Skin of body (tissue), 2 donors: Measurements from ENCODE around the gene ASTN1. TPM values are rescaled to one million over a fixed set of nuclear protein-coding genes. Genes with fewer than 3 reads are reported as not detected.

Experiments used
- DNase-seq: peaks from one replicate; lab custom pipeline; 2025; lab: John Stamatoyannopoulos, UW
- total RNA-seq: library from RNA; depleted of rRNA; stranded (reverse); fragments of >200 nt; gene quantifications from one replicate; pipeline ENCODE4 v1.2.3, GENCODE V29; 2014

The ASTN1 gene
- total RNA-seq, 1 donor from 2014 or later, result 2.4 TPM

DNA sequence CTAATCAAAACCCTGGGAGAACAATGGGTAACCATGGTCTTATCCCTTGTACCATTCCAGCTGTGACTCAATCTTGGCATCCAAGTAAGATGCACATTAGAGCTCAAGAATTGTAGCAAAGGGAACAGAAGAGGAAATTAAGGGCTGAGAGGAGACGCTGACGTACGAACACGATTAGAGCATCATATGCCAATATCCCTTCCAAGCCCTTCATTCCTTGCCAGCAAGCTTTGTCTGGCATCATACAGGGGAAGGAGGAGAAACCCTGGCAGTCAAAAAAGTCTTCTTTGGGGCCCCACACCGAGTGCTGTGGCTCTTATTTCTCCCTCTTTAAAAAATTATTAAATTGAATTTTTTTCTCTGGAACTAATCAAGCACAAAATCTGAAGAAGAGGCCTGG is 120.9 kb downstream of the ASTN1 start:
- DNase-seq, result no peak

DNA sequence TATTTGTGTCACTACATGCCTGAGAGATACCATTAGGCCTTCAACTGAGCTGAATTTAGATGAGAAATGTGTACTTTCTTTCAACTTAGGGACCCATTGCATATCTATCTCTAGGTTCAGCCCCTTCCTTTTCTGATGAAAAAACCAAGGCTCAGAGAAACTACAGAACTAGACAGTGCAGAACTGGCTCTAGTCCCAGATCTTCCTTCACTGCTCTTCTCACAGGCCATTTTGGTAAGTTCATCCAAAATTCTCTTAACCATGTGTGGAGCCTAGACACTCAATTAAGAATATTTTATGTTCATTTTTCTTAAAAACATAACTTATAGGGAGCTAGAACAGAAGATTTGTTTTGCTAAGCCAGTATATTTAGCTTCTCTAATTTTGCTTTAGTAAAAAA is 128.9 kb downstream of the ASTN1 start:
- DNase-seq, result no peak

DNA sequence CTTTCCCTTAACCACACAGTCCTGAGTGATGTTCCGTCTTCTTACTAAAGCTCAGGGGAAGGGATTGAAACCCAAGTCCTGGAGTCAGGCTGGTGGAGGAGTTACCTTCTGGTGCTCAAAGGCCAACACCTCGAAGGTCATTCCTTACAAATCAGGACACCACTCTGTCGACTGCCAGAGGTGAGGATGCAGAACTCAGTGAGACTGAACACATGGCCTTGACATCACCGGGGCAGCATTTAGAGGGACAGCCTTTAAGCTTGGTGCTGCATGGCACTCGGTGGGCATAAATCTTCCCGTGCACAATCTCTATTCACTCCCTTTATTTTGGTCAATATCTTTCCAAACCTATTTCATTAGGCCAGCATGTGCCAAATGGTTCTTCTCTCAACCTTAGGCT is 130.9 kb downstream of the ASTN1 start:
- DNase-seq, result no peak

DNA sequence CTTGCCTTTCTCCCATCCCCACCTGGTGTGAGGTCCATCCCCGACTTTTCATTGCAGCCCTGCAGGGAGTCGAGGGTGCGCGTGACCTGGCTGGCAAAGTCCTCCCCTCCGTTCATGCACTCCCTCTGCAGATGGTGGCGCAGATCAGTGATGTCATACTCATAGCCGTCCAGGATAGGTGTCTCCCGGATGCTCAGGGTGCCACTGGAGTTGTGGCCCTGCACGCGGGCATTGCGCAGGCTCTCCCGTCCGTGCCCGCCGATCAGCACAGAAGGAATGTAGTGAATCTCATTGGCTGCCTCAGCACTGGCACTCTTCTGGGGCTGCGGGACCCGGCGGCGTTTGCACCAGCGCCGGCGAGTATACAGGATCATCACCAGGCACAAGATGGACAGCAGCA is 132.1 kb downstream of the ASTN1 start:
- no peak for DNase-seq

DNA sequence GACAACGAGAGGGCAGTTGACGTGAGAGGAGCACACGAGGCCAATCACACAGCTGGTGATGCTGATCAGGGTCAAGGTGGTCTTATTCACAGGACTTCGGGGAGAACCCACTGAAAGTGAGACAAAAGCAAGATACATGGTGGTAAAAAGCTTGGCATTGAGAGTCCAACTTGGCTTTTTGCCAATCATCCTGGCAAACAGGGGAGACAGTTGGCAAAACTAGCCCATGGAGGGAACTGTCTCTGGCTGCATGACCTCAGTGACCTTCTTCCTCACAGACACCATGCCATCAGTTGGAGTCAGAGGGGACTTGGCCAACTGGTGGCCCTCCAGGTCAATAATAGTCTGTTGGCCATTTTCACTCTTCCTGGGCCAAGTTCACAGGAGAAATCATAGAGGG is 139.9 kb downstream of the ASTN1 start:
- no peak for DNase-seq

DNA sequence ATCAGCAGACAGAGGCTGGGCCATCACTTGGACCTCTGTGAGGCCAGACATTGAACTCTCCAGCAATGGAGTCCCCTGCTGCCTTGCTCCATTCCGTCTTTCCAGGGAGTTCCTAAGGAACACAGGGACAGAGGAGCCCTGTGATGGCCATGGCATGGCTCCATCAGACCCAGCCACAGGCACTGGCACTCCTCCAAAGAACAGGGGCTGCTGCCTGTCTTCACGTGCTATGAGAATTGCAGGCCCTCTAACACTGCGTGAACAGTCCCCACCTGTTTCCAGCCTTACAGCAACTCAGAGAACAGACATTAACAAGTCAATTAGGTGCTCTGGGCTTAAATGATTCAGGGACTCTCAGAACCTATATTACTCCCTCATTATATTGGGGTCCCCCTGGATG is 140.8 kb downstream of the ASTN1 start:
- DNase-seq, result no peak

DNA sequence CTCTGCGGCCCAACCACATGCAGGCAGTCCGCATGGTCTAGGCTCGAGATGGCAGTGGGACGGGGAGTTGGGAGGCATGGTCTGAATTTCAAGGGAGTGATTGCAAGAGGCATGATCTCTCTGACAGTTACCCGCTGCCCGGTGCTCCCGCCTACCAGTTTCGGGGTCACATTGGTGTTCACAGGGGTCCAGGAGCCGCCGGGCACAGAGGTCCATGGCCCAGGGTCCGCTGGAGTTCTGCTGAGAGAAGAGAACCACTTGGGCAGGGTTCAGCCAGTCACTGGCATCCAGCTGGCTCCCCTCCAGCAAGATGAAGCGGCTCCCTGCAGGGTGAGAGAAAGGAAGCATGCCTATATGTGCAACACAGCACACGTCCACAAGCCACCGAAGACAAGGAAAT is 141.3 kb downstream of the ASTN1 start:
- no peak for DNase-seq

DNA sequence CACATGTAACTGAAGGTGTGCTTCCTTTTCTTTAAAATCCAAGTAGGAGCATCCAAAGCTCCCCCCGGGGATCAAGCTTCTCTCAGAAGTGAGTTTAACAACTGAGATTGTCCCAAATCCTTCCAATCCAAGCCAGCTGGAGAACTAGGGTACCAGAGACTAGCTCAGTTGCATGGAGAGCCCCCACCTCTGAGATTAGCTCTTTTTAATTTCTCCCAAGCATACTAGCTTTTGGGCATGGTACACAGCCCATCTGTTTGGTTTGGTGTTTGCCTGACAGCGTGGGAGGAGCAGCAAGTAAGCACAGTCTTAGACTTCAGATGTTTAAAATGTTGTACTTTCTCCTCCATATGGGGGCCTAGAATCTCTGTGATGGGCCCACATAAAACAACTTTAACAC is 142.8 kb downstream of the ASTN1 start:
- no peak for DNase-seq

DNA sequence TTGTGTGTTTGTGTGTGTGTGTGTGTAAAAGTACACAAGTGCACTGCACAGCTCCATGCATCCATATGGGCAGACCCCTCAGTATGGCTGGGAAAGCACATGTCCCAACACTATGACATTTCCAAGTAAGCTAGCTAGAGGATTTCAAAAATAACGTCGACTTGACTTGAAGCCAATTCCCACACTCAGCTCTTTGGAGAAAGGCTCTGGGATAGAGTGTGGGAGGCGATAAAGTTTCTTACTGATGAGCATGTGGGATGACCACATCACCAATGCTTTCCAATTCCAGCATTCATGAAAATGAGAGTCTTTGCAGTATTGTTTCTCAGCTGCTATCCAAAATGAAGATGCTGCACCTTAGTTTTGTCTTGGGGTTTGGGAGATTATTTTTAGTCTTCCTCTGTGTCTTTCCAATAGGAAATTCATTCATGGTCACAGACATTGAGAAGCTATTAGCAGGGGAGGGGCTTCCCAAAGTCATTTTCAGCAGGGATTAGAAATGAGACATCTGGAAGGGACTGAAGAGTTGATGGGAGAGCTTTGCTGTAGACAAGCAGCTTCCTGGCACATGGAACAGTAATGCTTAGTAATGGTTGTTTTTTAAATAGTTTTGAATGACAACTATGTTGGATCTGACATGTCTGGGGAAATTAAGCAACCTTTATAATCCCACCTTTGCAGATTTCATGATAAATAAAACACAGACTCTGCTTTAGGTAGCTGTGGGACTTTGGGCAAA is 143.5 kb downstream of the ASTN1 start:
- DNase-seq, result peak; percentile 76

DNA sequence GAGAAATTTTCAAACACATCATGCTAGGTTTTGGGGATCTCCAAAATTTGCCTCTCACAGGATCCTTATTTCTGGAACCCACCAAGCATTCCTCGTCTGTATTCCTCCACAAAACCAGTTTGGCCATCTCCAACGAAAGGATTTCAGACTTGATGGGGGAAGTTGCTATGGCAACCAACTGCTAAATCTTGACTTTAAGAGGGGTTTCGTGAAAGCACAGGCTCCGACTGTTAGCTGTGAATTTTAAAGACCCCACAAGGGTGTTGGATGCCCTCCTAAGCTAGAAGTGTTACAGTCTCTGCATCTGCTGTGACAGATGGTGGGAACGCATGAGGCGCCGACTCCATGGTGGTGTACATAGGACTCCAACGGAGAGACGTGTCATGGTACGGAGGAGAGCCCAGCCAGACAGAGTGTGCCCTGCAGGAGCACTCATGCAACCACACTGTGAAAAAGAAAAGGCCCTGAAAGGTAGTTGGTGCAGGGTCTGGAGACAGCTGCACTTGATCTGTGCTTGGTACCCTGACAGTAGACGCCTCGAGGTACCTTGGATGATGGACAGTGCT is 147.1 kb downstream of the ASTN1 start:
- DNase-seq, result no peak

DNA sequence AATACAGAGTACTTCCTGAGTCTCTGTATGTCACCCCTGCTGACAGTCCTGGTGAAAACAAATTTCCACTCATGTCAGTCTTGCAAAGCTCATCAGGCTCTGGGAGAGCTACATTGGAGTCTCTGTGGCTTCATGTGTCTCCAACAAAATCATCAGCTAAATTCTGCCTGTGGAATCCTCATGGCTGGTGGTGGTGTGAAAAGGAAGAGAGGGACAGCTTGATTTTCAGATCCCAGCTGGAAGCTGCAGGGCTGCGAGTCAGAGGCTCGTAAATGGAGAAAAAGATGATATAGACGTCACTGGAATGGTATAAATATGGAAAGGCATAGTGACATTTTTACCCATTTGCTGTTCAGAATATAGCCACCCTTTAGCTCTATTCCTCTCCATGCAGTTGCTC is 150.2 kb downstream of the ASTN1 start:
- no peak for DNase-seq

DNA sequence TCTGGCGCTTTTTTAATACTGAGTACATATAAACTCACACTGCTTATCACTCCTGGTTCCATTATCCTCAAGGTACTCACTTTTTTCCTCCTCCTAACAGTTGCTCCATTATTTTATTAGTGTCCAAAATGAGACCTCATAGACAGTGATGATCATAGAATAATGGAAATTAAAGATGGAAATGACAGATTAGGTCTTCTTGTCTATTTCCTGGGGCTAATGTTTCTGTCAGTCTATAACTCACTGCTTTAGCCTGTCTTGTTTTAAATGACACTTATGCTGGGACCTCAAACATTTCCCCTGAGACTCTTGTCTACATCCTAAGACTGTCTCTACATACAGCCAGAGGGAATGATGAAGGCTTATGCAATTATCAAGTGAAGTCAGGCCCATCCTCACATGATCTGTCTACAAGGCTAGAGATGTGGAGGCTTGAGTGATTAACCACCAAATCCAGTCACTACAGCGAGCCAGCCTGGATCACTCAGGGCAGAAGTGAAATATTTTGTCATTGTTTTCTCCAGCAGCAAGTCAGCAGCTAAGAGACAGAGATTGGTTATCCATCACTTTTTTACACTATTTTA is 152.1 kb downstream of the ASTN1 start:
- no peak for DNase-seq

DNA sequence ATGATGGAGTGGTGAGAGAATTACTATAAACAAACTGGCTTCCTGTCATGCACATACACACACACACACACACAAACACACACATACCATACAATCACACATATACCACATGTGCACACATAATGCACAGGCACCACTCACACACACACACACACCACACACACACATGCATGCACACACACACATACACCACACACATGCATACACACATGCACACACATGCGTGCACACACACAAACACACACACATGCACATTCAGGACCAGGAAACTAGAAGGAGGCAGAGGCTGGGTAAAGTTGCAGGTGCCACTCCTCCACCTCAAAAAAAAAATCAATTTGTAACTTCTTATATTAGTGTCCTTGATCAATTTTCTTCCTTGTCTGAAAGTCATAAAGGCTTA is 153.0 kb downstream of the ASTN1 start:
- no peak for DNase-seq

DNA sequence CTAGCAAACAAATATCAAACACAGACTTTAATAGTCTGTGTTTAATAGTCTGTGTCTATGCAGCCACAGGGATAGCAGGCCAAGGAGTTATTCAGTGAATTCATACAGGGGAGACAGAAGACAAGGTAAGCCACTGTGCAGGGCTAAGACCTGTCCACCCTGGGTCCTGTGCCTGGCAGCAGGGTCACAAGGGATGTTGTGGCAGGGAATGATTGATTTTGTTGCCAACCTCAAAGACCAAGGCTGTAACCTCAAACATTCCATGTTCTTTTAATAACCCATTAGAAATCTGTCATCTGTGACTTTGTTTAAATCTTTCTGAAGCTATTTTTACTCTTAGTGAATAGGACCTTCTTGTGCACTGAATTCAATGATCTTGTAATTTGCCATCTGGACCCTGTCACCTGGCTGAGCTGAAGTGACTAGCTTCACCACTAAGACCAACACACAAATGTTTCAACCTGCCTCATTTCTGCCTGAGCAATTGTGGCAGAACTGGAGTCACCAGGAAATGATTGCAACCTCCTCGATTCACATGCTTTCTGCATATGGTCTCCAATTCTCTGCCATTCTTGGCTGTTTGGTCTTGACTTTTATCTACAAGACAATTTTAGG is 154.2 kb downstream of the ASTN1 start:
- no peak for DNase-seq

DNA sequence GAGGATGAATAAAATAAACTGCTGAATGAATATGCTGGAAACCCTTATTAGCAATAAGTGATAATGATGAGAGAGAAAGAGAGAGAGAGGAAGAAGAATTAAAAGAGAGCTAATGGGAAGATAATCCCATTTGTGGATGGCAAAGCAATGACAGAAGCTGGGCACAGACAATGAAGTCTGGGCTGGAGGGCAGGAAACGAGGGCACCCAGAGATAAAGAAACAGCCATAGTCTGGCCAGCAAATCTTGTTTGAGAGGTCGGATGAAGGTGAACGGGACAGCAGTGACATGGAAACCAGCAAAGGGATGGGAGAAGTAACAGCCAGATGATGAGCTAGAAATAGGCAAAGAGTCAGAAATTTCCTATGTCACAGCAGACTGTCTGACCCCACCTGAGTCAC is 155.9 kb downstream of the ASTN1 start:
- no peak for DNase-seq

DNA sequence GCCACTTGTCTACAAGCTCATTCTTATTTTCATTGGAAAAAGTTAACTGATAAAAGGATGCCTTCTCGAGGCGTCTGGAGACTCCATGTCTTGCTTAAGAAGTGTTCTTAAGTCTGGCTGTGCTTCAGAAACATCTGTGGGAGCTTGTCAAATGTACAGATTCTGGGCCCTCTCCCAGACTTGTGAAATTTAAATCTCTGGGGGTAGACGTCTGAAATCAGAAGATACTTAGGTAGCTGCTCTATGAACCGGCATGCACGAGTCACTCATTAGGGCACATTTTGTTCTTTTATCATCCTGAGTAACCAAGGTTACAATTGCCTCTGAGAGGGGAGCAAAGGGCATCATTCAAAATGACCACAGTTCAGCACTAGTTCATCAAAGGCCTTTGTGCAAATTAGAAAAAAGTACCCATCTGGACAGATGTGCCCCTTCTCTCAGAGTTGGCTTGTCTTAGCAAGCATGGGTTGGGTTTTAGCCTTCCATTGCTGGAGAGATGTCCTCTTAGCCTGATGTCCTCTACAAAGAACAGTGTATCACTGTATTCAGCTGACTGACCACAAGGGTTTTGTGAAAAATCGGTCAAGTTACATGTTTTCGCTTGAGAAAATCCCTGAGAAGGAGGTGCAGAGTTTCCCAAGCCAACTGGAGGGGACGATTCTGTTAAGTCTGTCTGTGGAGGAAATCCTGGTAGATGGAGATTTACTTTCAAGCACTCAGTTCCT is 156.9 kb downstream of the ASTN1 start:
- DNase-seq, result no peak

DNA sequence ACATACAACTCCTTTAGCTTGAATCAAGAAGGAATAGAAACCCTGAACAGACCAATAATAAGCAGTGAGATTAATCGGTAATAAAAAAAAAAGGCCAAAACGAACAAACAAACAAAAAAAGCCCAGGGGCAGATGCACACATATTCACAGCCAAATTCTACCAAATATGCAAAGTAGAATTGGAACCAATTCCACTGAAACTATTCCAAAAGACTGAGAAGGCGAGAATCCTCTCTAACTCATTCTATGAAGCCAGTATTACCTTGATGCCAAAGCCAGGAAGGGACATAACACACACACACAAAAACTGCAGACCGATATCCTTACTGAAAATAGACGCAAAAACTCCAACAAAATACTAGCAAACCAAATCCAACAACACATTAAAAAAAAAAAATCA is 161.6 kb downstream of the ASTN1 start:
- DNase-seq, result no peak

DNA sequence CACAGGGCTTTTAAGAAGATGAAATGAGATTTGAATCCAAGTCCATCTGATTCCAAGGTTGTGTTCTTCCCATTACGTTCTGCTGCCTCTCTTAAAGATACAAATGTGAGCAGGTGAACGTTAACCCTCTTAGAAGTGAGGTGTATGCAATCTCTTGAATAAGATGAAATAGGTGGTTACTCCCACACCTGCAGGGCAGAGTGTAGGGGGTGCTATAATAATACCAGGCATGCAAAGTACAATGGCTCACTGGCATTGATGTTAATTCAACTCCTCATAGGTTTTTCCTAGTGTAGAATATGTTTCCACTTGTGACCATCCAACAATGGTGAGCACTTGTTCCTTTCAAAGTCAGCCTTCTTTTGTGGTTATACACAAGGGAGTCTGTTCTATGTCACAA is 163.0 kb downstream of the ASTN1 start:
- DNase-seq, result no peak

DNA sequence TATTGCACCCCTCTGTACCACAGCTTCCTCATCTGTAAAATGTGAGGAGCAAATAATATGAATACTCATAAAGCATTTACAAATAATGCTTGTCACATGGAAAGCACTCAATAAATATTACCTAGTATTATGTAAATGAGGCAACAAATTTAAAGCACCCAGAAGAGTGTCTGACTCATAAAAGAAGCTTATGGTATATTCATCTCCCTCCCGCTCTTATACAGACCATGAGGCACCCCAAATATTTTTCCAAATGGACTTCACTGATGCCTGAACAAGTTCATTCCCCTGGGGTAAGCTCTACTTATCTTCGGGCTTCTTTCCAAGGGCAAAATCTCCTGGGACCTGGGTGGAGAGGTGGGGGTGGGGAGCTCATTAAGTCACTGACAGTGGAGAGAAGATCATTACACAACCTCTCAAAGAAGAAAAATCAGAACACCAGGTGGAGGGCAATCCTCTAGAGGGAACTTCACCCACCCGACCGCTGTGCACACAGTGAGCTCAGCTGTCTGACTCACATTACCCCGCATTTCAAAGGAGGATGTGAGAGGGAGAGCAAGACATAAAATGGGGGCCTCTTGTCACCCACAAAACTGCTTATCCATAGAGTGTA is 166.2 kb downstream of the ASTN1 start:
- no peak for DNase-seq

DNA sequence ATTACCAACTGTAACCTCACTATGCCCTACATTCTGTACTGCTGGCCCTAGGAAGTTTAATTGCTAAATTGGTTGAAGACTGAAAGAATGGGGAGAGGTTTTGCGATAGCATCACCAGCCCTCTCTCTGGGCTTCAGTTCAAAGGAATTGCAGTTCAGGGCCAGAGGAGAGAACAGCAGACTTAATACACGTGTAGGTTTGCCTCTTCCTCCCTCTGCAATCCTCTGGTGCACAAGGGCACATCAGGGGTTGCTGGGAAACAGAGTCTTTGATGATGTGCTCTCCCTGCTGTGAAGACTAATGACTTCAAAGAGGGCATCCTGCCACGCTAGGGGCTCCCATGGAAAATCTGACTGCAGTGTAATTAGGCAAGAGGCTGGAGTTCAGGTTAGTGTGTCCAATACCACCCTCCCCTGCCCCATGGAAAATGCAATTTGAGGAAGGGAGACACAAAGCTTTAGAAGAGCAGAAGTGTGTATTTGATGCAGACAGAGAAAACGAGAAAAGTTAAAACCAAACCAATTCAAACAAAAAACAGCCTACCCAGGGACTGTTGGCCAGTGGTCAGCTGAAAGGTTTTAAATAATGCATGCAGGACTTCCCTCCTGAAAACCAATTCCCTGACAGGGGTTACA is 167.9 kb downstream of the ASTN1 start:
- DNase-seq, result no peak

DNA sequence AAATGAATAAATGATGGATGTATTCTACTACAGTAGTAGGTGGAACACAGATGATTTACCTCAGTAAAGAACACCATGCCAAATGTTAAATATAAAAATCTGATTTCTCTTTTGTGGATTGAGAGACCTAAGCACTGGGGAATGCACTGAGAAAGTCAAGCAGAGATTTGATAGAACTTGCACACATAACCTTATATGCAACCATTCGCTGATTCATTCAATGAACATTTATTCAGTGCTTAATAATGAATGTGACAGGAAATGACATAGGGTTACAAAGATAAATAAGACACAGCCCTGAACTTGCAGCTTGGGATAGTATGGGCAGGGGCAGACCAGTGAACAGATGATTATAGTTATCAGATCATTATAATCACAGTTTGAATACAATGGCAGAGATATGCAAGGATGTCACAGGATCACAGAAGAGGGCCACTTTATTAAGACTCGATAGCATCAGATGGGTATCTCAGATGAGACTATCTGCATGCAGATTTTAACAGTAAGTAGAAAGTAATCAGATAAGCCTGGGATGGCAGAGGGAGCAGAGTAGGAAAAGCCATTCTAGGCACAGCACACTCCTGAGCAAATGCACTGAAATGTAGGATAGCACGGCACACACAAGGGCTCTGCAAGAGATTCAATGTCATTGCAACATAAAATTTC is 169.4 kb downstream of the ASTN1 start:
- DNase-seq, result no peak
